ENCODE measurements around the gene FHOD3. TPM values are rescaled to one million over a fixed set of nuclear protein-coding genes. Genes with fewer than 3 reads are reported as not detected.

The FHOD3 gene
- total RNA-seq, 1 donor: 13.0 TPM

- H3K79me2 ChIP-seq (ENCODE audit: insufficient read depth, low read length): no peaks in the 10 kb centered on the region
- H2AFZ ChIP-seq (ENCODE audit: low read length): no peak overlapping the region
- no peak overlapping the region for H3K4me2 ChIP-seq (ENCODE audit: insufficient read depth, low read length)
- peaks cover 11% of the 10 kb centered on the region for H3K4me1 ChIP-seq (ENCODE audit: insufficient read depth, low read length)
- no peaks in the 10 kb centered on the region for H3K27me3 ChIP-seq (ENCODE audit: insufficient read depth, low read length)
- no peaks in the 10 kb centered on the region for H3K9me3 ChIP-seq (ENCODE audit: low read depth, low read length)
- H3K36me3 ChIP-seq (ENCODE audit: insufficient read depth, low read length): no peaks in the 10 kb centered on the region
- DNase-seq (ENCODE audit: insufficient read length, low spot score, missing footprints): no peak
- peaks cover 3% of the 10 kb centered on the region for H4K20me1 ChIP-seq (ENCODE audit: insufficient read depth, low read length)
- no peak overlapping the region for H3K4me3 ChIP-seq (ENCODE audit: insufficient read depth, low read length)
- TF ChIP-seq CTCF (IDR thresholded peaks at IDR 0.05; ENCODE audit: extremely low read depth, low read depth, low read length): no peak
- no peak overlapping the region for H3K27ac ChIP-seq (ENCODE audit: low read depth, low read length)
Observed at GRCh38 chr18:36379435-36379984, 82.0 kb downstream of the FHOD3 start.

- H3K4me3 ChIP-seq (ENCODE audit: insufficient read depth, low read length): no peak overlapping the region
- DNase-seq (ENCODE audit: insufficient read length, low spot score, missing footprints): no peak
- H3K27me3 ChIP-seq (ENCODE audit: insufficient read depth, low read length): no peaks in the 10 kb centered on the region
- H3K4me2 ChIP-seq (ENCODE audit: insufficient read depth, low read length): no peak overlapping the region
- no peaks in the 10 kb centered on the region for H3K36me3 ChIP-seq (ENCODE audit: insufficient read depth, low read length)
- H3K9me3 ChIP-seq (ENCODE audit: low read depth, low read length): no peaks in the 10 kb centered on the region
- peaks cover 3% of the 10 kb centered on the region for H4K20me1 ChIP-seq (ENCODE audit: insufficient read depth, low read length)
- H3K79me2 ChIP-seq (ENCODE audit: insufficient read depth, low read length): no peaks in the 10 kb centered on the region
- TF ChIP-seq CTCF (IDR thresholded peaks at IDR 0.05; ENCODE audit: extremely low read depth, low read depth, low read length): no peak
- no peak overlapping the region for H3K27ac ChIP-seq (ENCODE audit: low read depth, low read length)
- H2AFZ ChIP-seq (ENCODE audit: low read length): no peak overlapping the region
- peaks cover 7% of the 10 kb centered on the region for H3K4me1 ChIP-seq (ENCODE audit: insufficient read depth, low read length)
Observed at GRCh38 chr18:36380173-36380827, 82.8 kb downstream of the FHOD3 start.

GRCh38 chr18:36381075-36381474, 83.6 kb downstream of the FHOD3 start:
- no peaks in the 10 kb centered on the region for H3K36me3 ChIP-seq (ENCODE audit: insufficient read depth, low read length)
- TF ChIP-seq CTCF (IDR thresholded peaks at IDR 0.05; ENCODE audit: extremely low read depth, low read depth, low read length): no peak
- no peaks in the 10 kb centered on the region for H3K79me2 ChIP-seq (ENCODE audit: insufficient read depth, low read length)
- DNase-seq (ENCODE audit: insufficient read length, low spot score, missing footprints): peak; percentile 71
- H3K4me3 ChIP-seq (ENCODE audit: insufficient read depth, low read length): no peak overlapping the region
- peaks cover 7% of the 10 kb centered on the region for H3K4me1 ChIP-seq (ENCODE audit: insufficient read depth, low read length)
- no peak overlapping the region for H3K4me2 ChIP-seq (ENCODE audit: insufficient read depth, low read length)
- H4K20me1 ChIP-seq (ENCODE audit: insufficient read depth, low read length): peaks cover 3% of the 10 kb centered on the region
- no peak overlapping the region for H3K27ac ChIP-seq (ENCODE audit: low read depth, low read length)
- H3K27me3 ChIP-seq (ENCODE audit: insufficient read depth, low read length): no peaks in the 10 kb centered on the region
- no peak overlapping the region for H2AFZ ChIP-seq (ENCODE audit: low read length)
- H3K9me3 ChIP-seq (ENCODE audit: low read depth, low read length): no peaks in the 10 kb centered on the region

- H3K27ac ChIP-seq (ENCODE audit: low read depth, low read length): no peak overlapping the region
Observed at GRCh38 chr18:36382854-36383253, 85.3 kb downstream of the FHOD3 start.

More at GRCh38 chr18:36382854-36383253, 85.3 kb downstream of the FHOD3 start:
- Histone ChIP-seq H3K27me3 (ENCODE audit: insufficient read depth, low read length) (no peaks in the 10 kb centered on the region), H4K20me1 (ENCODE audit: insufficient read depth, low read length) (peaks cover 5% of the 10 kb centered on the region), H3K9me3 (ENCODE audit: low read depth, low read length) (no peaks in the 10 kb centered on the region), H3K4me2 (ENCODE audit: insufficient read depth, low read length) (no peak overlapping the region), H2AFZ (ENCODE audit: low read length) (no peak overlapping the region), H3K4me3 (ENCODE audit: insufficient read depth, low read length) (no peak overlapping the region), H3K36me3 (ENCODE audit: insufficient read depth, low read length) (no peaks in the 10 kb centered on the region), H3K79me2 (ENCODE audit: insufficient read depth, low read length) (no peaks in the 10 kb centered on the region), H3K4me1 (ENCODE audit: insufficient read depth, low read length) (peaks cover 5% of the 10 kb centered on the region)
- no peak for DNase-seq (ENCODE audit: insufficient read length, low spot score, missing footprints)
- no peak for TF ChIP-seq CTCF (IDR thresholded peaks at IDR 0.05; ENCODE audit: extremely low read depth, low read depth, low read length)
